ENCODE measurements around the gene E2F6.

DNA sequence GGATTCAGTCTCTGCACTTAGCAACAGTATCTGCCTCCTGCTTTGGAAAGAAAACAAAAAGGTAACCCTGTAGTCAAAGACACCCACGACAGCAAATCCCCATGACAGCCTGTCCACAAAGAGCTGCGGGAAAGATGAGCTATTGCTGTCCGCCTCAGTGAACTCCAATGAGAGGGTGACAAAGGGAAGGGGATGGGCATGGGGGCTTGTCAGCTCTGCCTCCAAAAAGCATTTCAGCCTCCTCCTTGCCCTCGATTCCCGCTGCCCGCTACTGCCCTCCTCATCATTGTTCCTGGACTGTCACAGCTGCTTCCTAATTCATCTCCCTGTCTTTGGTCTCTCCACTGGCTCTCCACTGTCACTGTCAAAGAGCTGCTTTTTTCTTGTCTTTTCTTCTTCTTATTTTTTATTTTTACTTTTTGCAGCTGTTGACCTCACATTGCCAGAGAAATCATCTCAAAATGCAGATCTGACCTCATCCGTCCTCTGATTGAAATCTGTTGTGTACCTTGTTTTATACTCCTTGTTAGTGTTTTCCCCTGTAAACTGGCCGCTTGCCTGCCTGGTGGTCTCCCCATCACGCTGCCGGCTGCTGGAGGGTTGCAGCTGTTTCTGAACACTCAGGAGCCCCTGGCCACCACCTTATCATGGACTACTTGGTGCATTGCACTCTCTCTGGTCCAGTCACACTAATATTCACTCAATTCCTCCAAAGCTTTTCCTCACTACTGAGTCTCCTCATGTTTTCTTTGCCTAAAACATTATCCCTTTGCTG is 7.9 kb upstream of the E2F6 start:
- TF ChIP-seq CTCF (IDR thresholded peaks at IDR 0.05; ENCODE audit: insufficient read depth, low read depth, low read length) (no peak), EZH2 (IDR thresholded peaks at IDR 0.05; ENCODE audit: insufficient read depth, low read length) (peak; percentile 48)

Data from astrocyte (in vitro differentiated cells and primary cell).